Endodermal cell (in vitro differentiated cells): Measurements from ENCODE around the gene PNPLA7. TPM values are rescaled to one million over a fixed set of nuclear protein-coding genes. Genes with fewer than 3 reads are reported as not detected.

Source experiments
- DNase-seq: peaks from one replicate; pipeline ENCODE4 v3.0.0-alpha.2; 2017
- H3K27ac ChIP-seq: 2 replicates; pipeline ENCODE4 v1.5.1; 2013; ENCODE audit warnings: mild to moderate bottlenecking, low read depth, low read length, moderate library complexity
- H3K27me3 ChIP-seq: 2 replicates; pipeline ENCODE4 v1.6.1; 2013; ENCODE audit warnings: mild to moderate bottlenecking, low read length, moderate library complexity; ENCODE audit not compliant: insufficient read depth, control insufficient read depth, poor library complexity, severe bottlenecking
- H3K36me3 ChIP-seq: 2 replicates; pipeline ENCODE4 v1.7.0; 2013; ENCODE audit warnings: mild to moderate bottlenecking, low read length, moderate library complexity; ENCODE audit not compliant: control insufficient read depth, insufficient read depth
- H3K4me1 ChIP-seq: one replicate; pipeline ENCODE4 v1.7.0; 2013; ENCODE audit warnings: low read length; ENCODE audit not compliant: control insufficient read depth, insufficient read depth
- H3K4me3 ChIP-seq: 2 replicates; pipeline ENCODE4 v1.5.1; 2013; ENCODE audit warnings: mild to moderate bottlenecking, low read length, moderate library complexity
- H3K9ac ChIP-seq: 2 replicates; pipeline ENCODE4 v1.6.1; 2013; ENCODE audit warnings: mild to moderate bottlenecking, low read length, moderate library complexity; ENCODE audit not compliant: poor library complexity, severe bottlenecking; ENCODE audit errors: extremely low read depth
- H3K9me3 ChIP-seq: 2 replicates; pipeline ENCODE4 v1.6.1; 2013; ENCODE audit warnings: mild to moderate bottlenecking, low read length, moderate library complexity; ENCODE audit not compliant: control insufficient read depth
- H3K27ac Mint-ChIP-seq: 2 replicates; pipeline ENCODE4 v1.8.0; 2020; ENCODE audit warnings: mixed read lengths
- H3K27me3 Mint-ChIP-seq: 2 replicates; pipeline ENCODE4 v1.8.0; 2021; ENCODE audit warnings: mild to moderate bottlenecking, mixed read lengths; ENCODE audit not compliant: insufficient read depth
- H3K36me3 Mint-ChIP-seq: 2 replicates; pipeline ENCODE4 v1.8.0; 2020; ENCODE audit warnings: low read depth, mixed read lengths
- H3K4me1 Mint-ChIP-seq: 2 replicates; pipeline ENCODE4 v1.8.0; 2020; ENCODE audit warnings: mixed read lengths
- H3K4me3 Mint-ChIP-seq: 2 replicates; pipeline ENCODE4 v1.8.0; 2020; ENCODE audit warnings: mild to moderate bottlenecking, moderate library complexity, mixed read lengths
- H3K9me3 Mint-ChIP-seq: 2 replicates; pipeline ENCODE4 v1.8.0; 2020; ENCODE audit warnings: mild to moderate bottlenecking, mixed read lengths
- WGBS, 2 experiments: methylation state at CpG; one replicate each; pipeline versions ENCODE4 v1.1.5 to v1.1.7; 2013; ENCODE audit warnings: missing lambda C conversion rate in 2 of 2, mixed read lengths in 1 of 2; ENCODE audit not compliant: insufficient coverage in 1 of 2, insufficient read length in 1 of 2; 5-methylcytosine and 5-hydroxymethylcytosine counted together
- total RNA-seq, 2 donors: library from RNA; stranded (reverse); fragmentation: NEBNext Ultra II Directional in 1 of 2; extraction: Animal tissue kit (Norgen Biotek cat#: 25700) in 1 of 2; gene quantifications; 2 replicates in 1 of 2; 3 replicates in 1 of 2; pipeline ENCODE4 v1.2.1, GENCODE V29; 2021
- TF ChIP-seq, protein P1 (sequence below): fragments of 200-600 bp; sonication (generic); conservative IDR thresholded peaks from 2 replicates; pipeline ENCODE4 v1.5.0; 2021; ENCODE audit warnings: antibody characterized with exemption, mild to moderate bottlenecking

PNPLA7 gene
- total RNA-seq, 2 donors from 2014 or later, result 2.0 to 2.4 TPM

DNA sequence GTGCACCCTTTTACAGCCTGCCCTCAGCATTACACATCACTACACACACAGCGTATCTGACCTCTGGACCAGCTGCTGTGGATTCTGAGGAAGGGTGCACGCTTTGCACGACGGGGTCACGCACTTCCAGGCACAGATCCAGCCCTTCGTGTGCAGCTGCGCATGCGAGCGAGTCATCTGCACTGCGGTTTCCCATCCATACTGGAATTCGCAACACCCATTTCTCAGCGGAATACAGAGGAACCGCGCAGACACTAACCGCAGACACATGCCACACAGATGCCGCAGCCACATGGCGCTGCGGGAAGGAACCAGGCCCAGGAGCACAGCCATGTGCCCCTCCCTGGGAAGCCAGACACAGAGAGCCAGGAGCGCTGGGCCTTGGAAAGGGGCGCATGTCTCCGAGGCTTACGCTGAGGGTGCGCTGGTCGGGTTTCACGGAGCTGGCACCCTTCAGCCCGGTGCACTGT is 43.5 kb downstream of the PNPLA7 start:
- H3K9me3 Mint-ChIP-seq, result peaks cover 25% of the 10 kb centered on the region
- Histone ChIP-seq H3K27ac (no peak overlapping the region), H3K27me3 (no peaks in the 10 kb centered on the region), H3K36me3 (no peaks in the 10 kb centered on the region), H3K4me1 (no peaks in the 10 kb centered on the region), H3K9me3 (no peaks in the 10 kb centered on the region), H3K4me3 (no peak overlapping the region), H3K9ac (no peak overlapping the region)
- WGBS, 2 experiments, result 94 to 95% methylated on average over 24 to 26 of the region's 26 CpGs
- H3K27ac Mint-ChIP-seq, result no peak overlapping the region
- H3K4me3 Mint-ChIP-seq, result no peak overlapping the region
- H3K36me3 Mint-ChIP-seq, result no peaks in the 10 kb centered on the region
- H3K4me1 Mint-ChIP-seq, result no peaks in the 10 kb centered on the region
- DNase-seq, result no peak
- TF ChIP-seq, protein P1, sequence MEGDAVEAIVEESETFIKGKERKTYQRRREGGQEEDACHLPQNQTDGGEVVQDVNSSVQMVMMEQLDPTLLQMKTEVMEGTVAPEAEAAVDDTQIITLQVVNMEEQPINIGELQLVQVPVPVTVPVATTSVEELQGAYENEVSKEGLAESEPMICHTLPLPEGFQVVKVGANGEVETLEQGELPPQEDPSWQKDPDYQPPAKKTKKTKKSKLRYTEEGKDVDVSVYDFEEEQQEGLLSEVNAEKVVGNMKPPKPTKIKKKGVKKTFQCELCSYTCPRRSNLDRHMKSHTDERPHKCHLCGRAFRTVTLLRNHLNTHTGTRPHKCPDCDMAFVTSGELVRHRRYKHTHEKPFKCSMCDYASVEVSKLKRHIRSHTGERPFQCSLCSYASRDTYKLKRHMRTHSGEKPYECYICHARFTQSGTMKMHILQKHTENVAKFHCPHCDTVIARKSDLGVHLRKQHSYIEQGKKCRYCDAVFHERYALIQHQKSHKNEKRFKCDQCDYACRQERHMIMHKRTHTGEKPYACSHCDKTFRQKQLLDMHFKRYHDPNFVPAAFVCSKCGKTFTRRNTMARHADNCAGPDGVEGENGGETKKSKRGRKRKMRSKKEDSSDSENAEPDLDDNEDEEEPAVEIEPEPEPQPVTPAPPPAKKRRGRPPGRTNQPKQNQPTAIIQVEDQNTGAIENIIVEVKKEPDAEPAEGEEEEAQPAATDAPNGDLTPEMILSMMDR, result no peak
- H3K27me3 Mint-ChIP-seq, result peaks cover 3% of the 10 kb centered on the region

DNA sequence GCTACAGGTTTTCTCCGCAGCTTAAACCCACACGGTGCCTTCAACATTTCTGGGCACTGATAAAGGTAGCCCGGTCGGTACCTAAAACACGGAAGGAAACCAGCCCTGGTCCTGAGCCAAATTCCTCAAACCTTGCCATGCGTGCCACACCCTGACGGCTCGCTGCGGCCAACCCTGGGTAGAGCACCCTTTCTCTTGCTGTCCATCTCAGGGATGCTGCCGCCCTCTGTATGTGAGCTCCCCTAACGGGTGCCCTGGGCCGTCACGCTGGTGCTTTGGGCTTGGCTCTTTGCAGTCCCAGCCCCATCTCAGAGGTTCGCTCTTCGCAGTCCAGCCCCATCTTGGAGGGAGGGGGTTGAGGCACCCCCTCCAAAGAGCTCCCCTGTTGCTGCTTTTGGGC is 43.9 kb downstream of the PNPLA7 start:
- Histone ChIP-seq H3K9ac (no peak overlapping the region), H3K27me3 (no peaks in the 10 kb centered on the region), H3K4me3 (no peak overlapping the region), H3K27ac (no peak overlapping the region), H3K36me3 (no peaks in the 10 kb centered on the region), H3K9me3 (no peaks in the 10 kb centered on the region), H3K4me1 (no peaks in the 10 kb centered on the region)
- no peak for DNase-seq
- Mint-ChIP-seq H3K27ac (no peak overlapping the region), H3K27me3 (peaks cover 3% of the 10 kb centered on the region), H3K36me3 (no peaks in the 10 kb centered on the region), H3K9me3 (peaks cover 26% of the 10 kb centered on the region), H3K4me3 (no peak overlapping the region), H3K4me1 (no peaks in the 10 kb centered on the region)
- TF ChIP-seq, protein P1, result no peak
- WGBS, 2 experiments, result 90% methylated on average over 14 to 15 of the region's 15 CpGs

DNA sequence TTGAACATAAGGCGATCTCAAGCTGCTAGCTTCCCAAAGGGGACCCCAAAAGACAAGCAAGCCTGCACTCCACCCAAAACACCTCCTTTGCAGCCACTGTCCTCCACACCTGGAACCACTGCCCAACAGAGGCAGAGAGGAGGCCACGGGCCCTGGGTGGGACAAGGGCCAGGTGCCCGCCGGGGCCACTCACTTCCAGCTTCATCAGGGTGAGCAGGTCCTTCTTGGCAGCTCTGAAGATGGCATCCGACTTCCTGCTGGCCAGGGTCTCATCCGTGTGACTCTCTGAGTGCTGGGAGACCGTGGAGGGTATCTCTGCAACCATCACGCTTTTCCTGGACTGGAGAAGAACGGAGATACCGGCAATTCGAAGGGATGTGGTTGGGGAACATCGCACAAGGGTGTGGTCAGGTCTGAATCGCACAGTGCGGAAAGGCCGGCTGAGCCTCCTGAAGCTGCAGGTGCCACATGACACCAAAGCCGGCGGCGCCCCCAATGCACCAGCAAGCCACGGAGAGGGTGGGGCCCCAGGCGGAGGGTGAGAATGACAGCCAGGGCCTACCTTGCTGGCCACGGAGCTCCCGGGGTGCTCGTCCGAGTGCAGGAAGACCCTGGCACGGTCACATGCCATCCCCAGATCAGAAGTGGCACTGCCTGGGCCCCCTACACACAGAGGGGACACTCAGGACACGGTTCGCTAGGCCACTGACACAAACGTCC is 44.6 kb downstream of the PNPLA7 start:
- H3K4me3 Mint-ChIP-seq, result no peak overlapping the region
- no peak overlapping the region for H3K4me3 ChIP-seq
- H3K36me3 ChIP-seq, result no peaks in the 10 kb centered on the region
- H3K36me3 Mint-ChIP-seq, result no peaks in the 10 kb centered on the region
- TF ChIP-seq, protein P1, result no peak
- H3K9me3 Mint-ChIP-seq, result peaks cover 25% of the 10 kb centered on the region
- peaks cover 3% of the 10 kb centered on the region for H3K27me3 Mint-ChIP-seq
- H3K4me1 Mint-ChIP-seq, result no peaks in the 10 kb centered on the region
- no peaks in the 10 kb centered on the region for H3K9me3 ChIP-seq
- 90 to 94% methylated on average over 21 to 28 of the region's 28 CpGs for WGBS, 2 experiments
- H3K27me3 ChIP-seq, result no peaks in the 10 kb centered on the region
- no peaks in the 10 kb centered on the region for H3K4me1 ChIP-seq
- DNase-seq, result no peak
- no peak overlapping the region for H3K27ac Mint-ChIP-seq
- H3K9ac ChIP-seq, result no peak overlapping the region
- no peak overlapping the region for H3K27ac ChIP-seq
